Coronary artery (tissue), 2 donors: ENCODE measurements around the gene RAB36.

Experiments
- DNase-seq: peaks from one replicate; pipeline ENCODE4 v3.0.0-alpha.2; 2017; ENCODE audit warnings: low spot score
- H3K27ac ChIP-seq, 2 donors: fragments of 200-600 bp; sonication (generic); one replicate each; pipeline ENCODE4 v1.5.1; 2016 to 2019
- H3K4me3 ChIP-seq: fragments of 200-600 bp; sonication (generic); 2 replicates; pipeline ENCODE4 v1.5.1; 2016; ENCODE audit warnings: mild to moderate bottlenecking, moderate library complexity
- CTCF ChIP-seq: fragments of 200-600 bp; sonication (generic); IDR thresholded peaks from one replicate; pipeline ENCODE4 v1.5.1; 2019; ENCODE audit warnings: antibody characterized with exemption

The RAB36 gene

GRCh38 chr22:23151827-23152226 is 6.5 kb downstream of the RAB36 start:
- TF ChIP-seq CTCF = no peak
- Histone ChIP-seq H3K27ac (no peak overlapping the region), H3K4me3 (no peak overlapping the region)
- DNase-seq = no peak

DNA sequence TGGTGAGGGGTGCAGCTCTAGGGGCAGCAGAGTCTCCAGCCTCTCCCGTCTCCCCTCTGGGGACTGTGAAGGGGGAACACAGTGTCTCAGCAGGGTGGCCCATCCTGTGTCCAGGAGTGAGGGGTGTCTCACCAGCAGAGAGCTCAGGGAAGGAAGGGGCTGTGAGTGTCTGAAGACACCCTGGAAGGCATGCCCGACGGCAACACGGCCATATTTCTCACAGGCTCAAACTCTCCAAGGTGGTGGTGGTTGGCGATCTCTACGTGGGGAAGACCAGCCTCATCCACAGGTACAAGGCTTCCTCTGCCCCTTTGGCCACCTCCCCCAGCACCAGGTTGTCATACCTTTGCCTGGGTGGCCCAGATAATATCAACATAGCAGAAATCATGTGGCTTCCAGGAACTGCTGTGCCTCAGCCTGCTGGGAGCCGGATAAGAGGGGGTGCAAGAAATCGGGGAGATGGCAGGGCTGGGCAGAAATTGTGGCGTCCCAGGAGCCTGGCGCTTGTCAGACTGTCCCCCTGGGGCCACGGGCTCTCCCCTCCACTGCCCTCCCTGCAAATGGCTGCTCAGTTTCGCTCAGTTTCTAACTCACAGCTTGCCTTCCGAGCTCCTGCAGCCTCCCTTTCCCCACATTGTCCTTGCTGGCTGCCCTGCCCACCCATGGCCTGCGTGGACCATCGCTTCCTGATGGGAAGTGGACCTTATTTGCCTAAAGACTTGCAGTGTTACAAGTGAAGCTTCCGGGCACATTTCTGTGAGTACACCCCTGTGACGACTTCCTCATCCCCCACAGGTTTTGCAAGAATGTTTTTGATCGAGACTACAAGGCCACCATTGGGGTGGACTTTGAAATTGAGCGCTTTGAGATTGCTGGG is 7.2 kb downstream of the RAB36 start:
- H3K4me3 ChIP-seq = no peak overlapping the region
- no peak for TF ChIP-seq CTCF
- H3K27ac ChIP-seq = no peak overlapping the region
- DNase-seq = no peak

DNA sequence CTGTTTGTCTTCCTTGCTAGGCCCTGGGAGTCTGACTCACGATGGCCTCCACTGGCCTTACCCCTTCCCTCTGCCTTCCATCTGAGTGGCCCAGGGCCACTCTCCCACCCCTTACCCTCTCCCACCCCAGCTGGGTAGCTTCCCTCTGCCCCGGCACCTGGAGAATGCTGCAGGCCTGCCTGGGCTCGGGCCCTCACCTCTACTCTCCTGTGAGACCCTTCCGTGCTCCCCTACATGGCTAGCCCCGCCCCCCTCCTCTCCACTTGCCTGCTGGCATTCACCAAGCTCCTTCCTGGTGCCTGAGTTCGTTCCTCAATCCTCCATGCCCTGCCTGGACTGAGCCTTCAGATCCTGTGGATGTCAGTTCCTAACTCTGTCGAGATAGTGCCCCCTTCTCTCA is 8.7 kb downstream of the RAB36 start:
- no peak for TF ChIP-seq CTCF
- no peak for DNase-seq
- H3K27ac ChIP-seq = no peak overlapping the region
- no peak overlapping the region for H3K4me3 ChIP-seq

DNA sequence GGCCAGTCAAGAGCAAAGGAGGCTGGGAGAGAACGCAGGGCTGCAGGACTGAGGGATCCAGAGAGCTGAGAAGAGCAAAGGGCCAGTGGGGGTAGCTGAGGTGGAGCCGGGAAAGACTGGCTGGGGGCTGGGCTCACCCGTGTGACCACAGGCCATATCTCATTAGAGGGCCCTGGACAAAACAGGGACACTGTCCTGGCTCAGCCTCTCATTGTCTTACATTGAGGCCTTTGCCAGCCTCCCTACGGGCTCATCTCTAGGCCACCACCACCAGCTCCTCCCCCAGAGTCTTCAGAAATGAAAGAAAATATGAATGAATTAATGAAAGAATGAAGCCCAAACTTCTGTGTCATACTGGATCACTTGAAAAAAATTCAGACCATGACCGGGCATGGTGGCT is 9.2 kb downstream of the RAB36 start:
- H3K27ac ChIP-seq = no peak overlapping the region
- DNase-seq = no peak
- TF ChIP-seq CTCF = no peak
- H3K4me3 ChIP-seq = no peak overlapping the region

- no peak for TF ChIP-seq CTCF
- DNase-seq = no peak
- no peak overlapping the region for H3K27ac ChIP-seq
- H3K4me3 ChIP-seq = no peak overlapping the region
Observed at GRCh38 chr22:23155143-23155542, 9.9 kb downstream of the RAB36 start.

DNA sequence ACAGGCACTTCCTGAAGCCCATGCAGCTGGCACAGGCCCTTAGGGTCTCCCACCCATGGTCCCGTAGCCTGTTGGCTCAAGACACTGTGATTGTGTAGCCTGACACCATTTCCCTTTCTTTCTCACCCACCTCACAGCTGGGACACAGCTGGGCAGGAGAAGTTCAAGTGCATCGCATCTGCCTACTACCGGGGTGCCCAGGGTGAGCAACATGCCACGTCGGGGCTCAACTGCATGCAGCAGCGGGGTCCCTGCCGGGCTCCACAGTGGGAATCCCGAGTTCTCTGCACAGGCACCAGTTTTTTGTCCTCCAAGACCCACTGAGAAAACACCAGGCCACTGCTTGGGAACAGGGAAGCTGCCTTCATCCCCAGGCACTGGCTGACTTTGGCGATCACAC is 10.6 kb downstream of the RAB36 start:
- DNase-seq = no peak
- no peak overlapping the region for H3K4me3 ChIP-seq

More for the DNA sequence above, 10.6 kb downstream of the RAB36 start:
- no peak overlapping the region for H3K27ac ChIP-seq
- TF ChIP-seq CTCF = no peak
